Nephron (organoid): ENCODE data around the gene TLK1.

Experiments
- H3K27ac Mint-ChIP-seq, 3 experiments: 2 replicates each; pipeline ENCODE4 v1.8.0; 2020; ENCODE audit warnings: mixed read lengths in 3 of 3, mild to moderate bottlenecking in 2 of 3, moderate library complexity in 1 of 3
- H3K27me3 Mint-ChIP-seq: 2 replicates; pipeline ENCODE4 v1.8.0; 2021; ENCODE audit warnings: low read depth, mild to moderate bottlenecking, moderate library complexity, mixed read lengths
- H3K36me3 Mint-ChIP-seq: 2 replicates; pipeline ENCODE4 v1.8.0; 2020; ENCODE audit warnings: low read depth, mixed read lengths
- H3K4me1 Mint-ChIP-seq: 2 replicates; pipeline ENCODE4 v1.8.0; 2020; ENCODE audit warnings: mixed read lengths
- H3K4me3 Mint-ChIP-seq, 3 experiments: 2 replicates each; pipeline ENCODE4 v1.8.0; 2020; ENCODE audit warnings: mild to moderate bottlenecking in 3 of 3, mixed read lengths in 3 of 3, moderate library complexity in 2 of 3
- H3K9me3 Mint-ChIP-seq: 2 replicates; pipeline ENCODE4 v1.8.0; 2020; ENCODE audit warnings: mixed read lengths
- CTCF ChIP-seq, 3 experiments: fragments of 200-600 bp; sonication (generic); IDR thresholded peaks; one replicate each; pipeline ENCODE4 v1.5.0; 2021; ENCODE audit warnings: antibody characterized with exemption in 3 of 3; ENCODE audit not compliant: unreplicated experiment in 3 of 3

The TLK1 gene

GRCh38 chr2:171066110-171066509 is 94.6 kb downstream of the TLK1 start:
- H3K27ac Mint-ChIP-seq: no peak overlapping the region
- peaks cover 5% of the 10 kb centered on the region for H3K9me3 Mint-ChIP-seq
- H3K27me3 Mint-ChIP-seq: no peaks in the 10 kb centered on the region
- H3K4me3 Mint-ChIP-seq: no peak overlapping the region
- TF ChIP-seq CTCF (IDR thresholded peaks at IDR 0.05; ENCODE audit: unreplicated experiment in 3 of 3): no peak
- H3K4me1 Mint-ChIP-seq: no peaks in the 10 kb centered on the region
- H3K36me3 Mint-ChIP-seq: peaks cover 24% of the 10 kb centered on the region

GRCh38 chr2:171057575-171057974 is 103.1 kb downstream of the TLK1 start:
- Mint-ChIP-seq H3K27me3 (no peaks in the 10 kb centered on the region), H3K36me3 (peaks cover 65% of the 10 kb centered on the region), H3K27ac (no peak overlapping the region), H3K4me3 (no peak overlapping the region), H3K4me1 (no peaks in the 10 kb centered on the region), H3K9me3 (no peaks in the 10 kb centered on the region)
- no peak for TF ChIP-seq CTCF (IDR thresholded peaks at IDR 0.05; ENCODE audit: unreplicated experiment in 3 of 3)

- Mint-ChIP-seq H3K36me3 (peaks cover 72% of the 10 kb centered on the region), H3K4me3 (no peak overlapping the region), H3K4me1 (no peaks in the 10 kb centered on the region), H3K27ac (no peak overlapping the region), H3K9me3 (no peaks in the 10 kb centered on the region), H3K27me3 (no peaks in the 10 kb centered on the region)
- TF ChIP-seq CTCF (IDR thresholded peaks at IDR 0.05; ENCODE audit: unreplicated experiment in 3 of 3): no peak
These were observed 104.4 kb downstream of the TLK1 start for GRCh38 chr2:171056307-171056706.

GRCh38 chr2:171049691-171050090 is 111.0 kb downstream of the TLK1 start:
- H3K9me3 Mint-ChIP-seq: no peaks in the 10 kb centered on the region
- peaks cover 5% of the 10 kb centered on the region for H3K4me1 Mint-ChIP-seq
- no peak overlapping the region for H3K4me3 Mint-ChIP-seq
- no peaks in the 10 kb centered on the region for H3K27me3 Mint-ChIP-seq
- H3K27ac Mint-ChIP-seq: no peak overlapping the region
- peaks cover 64% of the 10 kb centered on the region for H3K36me3 Mint-ChIP-seq
- TF ChIP-seq CTCF (IDR thresholded peaks at IDR 0.05; ENCODE audit: unreplicated experiment in 3 of 3): no peak

- H3K4me3 Mint-ChIP-seq: no peak overlapping the region
- no peaks in the 10 kb centered on the region for H3K27me3 Mint-ChIP-seq
- H3K9me3 Mint-ChIP-seq: no peaks in the 10 kb centered on the region
- H3K4me1 Mint-ChIP-seq: peaks cover 5% of the 10 kb centered on the region
- H3K27ac Mint-ChIP-seq: no peak overlapping the region
- H3K36me3 Mint-ChIP-seq: peaks cover 62% of the 10 kb centered on the region
- no peak for TF ChIP-seq CTCF (IDR thresholded peaks at IDR 0.05; ENCODE audit: unreplicated experiment in 3 of 3)
These were observed 114.6 kb downstream of the TLK1 start for GRCh38 chr2:171046048-171046560.

GRCh38 chr2:171044416-171044815 is 116.3 kb downstream of the TLK1 start:
- Mint-ChIP-seq H3K9me3 (no peaks in the 10 kb centered on the region), H3K27ac (no peak overlapping the region), H3K4me1 (no peaks in the 10 kb centered on the region), H3K36me3 (peaks cover 54% of the 10 kb centered on the region), H3K4me3 (no peak overlapping the region), H3K27me3 (no peaks in the 10 kb centered on the region)
- no peak for TF ChIP-seq CTCF (IDR thresholded peaks at IDR 0.05; ENCODE audit: unreplicated experiment in 3 of 3)
